Right cardiac atrium (tissue), 5 donors: ENCODE results near the gene EWSR1. TPM values are rescaled to one million over a fixed set of nuclear protein-coding genes. Genes with fewer than 3 reads are reported as not detected.

Experiments used
- ATAC-seq, 2 donors: fragments of 200-7000 bp; cut with Tn5 transposase; one replicate each; pipeline versions ENCODE4 v1.8.0 to v1.9.1; 2020; ENCODE audit warnings: moderate library complexity in 2 of 2, mild to moderate bottlenecking in 1 of 2
- DNase-seq, 3 donors: peaks; one replicate each; pipeline ENCODE4 v3.0.0-alpha.2; 2020
- H3K27ac ChIP-seq: one replicate; pipeline ENCODE4 v1.5.1; 2013; ENCODE audit warnings: mild to moderate bottlenecking, low read length, control low read depth, moderate library complexity
- H3K27me3 ChIP-seq: one replicate; pipeline ENCODE4 v1.6.1; 2013; ENCODE audit not compliant: control insufficient read depth, insufficient read depth
- H3K4me1 ChIP-seq: one replicate; pipeline ENCODE4 v1.6.1; 2013; ENCODE audit warnings: low read length; ENCODE audit not compliant: control insufficient read depth, insufficient read depth
- H3K4me3 ChIP-seq: one replicate; pipeline ENCODE4 v1.5.1; 2013; ENCODE audit warnings: low read length, control low read depth
- H3K9me3 ChIP-seq: one replicate; pipeline ENCODE4 v1.6.1; 2013; ENCODE audit warnings: low read length; ENCODE audit not compliant: control insufficient read depth
- WGBS: extraction: QIAGEN DNeasy Blood & Tissue Kit; methylation state at CpG from one replicate; pipeline ENCODE4 v1.1.7; 2013; 5-methylcytosine and 5-hydroxymethylcytosine counted together
- intact Hi-C, 4 donors: fragments of 100-400 bp; cut with DNase I; formaldehyde crosslinking; loops; one replicate each; pipeline versions ENCODE4 v1.11.0 to v1.14.0; 2022 to 2023
- polyA plus RNA-seq: library from polyadenylated mRNA; stranded (reverse); fragments of 200-250 nt; gene quantifications from one replicate; pipeline ENCODE4 v1.2.3, GENCODE V29; 2013
- total RNA-seq, 4 donors: library from RNA; stranded (reverse); fragmentation: NEBNext Ultra II Directional; extraction: Animal tissue kit (Norgen Biotek cat#: 25700); gene quantifications; one replicate each; pipeline ENCODE4 v1.2.1, GENCODE V29; 2021
- donor health status: healthy with polysubstance abuse.
- donor health status: DM: no; HTN: yes; CAD: no.
- donor health status: DM: no; HTN: no; CAD: no.
- donor health status: DM: no; HTN: yes; CAD: no; lungs with severe emphysema.
- donor health status: DM: yes; HTN: yes; CAD: no.

The EWSR1 gene
- total and polyA plus RNA-seq, 5 donors = 119 to 162 (median 142) TPM

GRCh38 chr22:29260601-29261315 is 7.3 kb upstream of the EWSR1 start:
- 80% methylated on average over 17 of the region's 17 CpGs for WGBS
- no peaks in the 10 kb centered on the region for H3K4me1 ChIP-seq
- intact Hi-C loops = no loop called here
- ATAC-seq (peak; percentile 11 to 22), DNase-seq (peak; percentile 47 to 73 (median 69))
- no peaks in the 10 kb centered on the region for H3K27me3 ChIP-seq
- H3K4me3 ChIP-seq = no peak overlapping the region
- H3K27ac ChIP-seq = no peak overlapping the region
- H3K9me3 ChIP-seq = no peaks in the 10 kb centered on the region

DNA sequence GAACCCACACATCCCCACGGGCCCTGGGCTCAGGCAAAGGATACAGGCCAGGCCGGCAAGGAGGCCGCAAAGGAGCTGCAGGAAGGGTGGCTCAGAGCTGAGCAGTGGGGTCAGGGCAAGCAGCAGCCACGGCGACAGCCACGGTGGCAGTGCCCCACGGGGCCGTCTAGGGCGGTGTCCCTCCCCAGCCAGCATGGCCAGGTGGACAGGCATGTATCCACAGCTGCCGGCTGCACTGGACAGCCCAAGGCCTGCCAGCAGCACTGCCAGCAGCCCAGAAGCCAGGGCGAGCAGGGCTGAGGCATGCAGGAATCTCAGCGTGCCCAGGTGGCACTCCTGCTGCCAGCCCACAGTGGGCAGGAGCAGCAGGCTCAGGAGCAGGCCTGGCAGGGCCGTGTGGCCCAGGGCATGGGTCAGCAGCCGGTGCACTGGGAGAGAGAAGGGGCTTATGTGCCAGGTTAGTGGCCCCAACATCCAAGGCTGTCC is 4.2 kb upstream of the EWSR1 start:
- no peak for ATAC-seq
- Histone ChIP-seq H3K27me3 (no peaks in the 10 kb centered on the region), H3K9me3 (no peaks in the 10 kb centered on the region), H3K27ac (no peak overlapping the region), H3K4me1 (peaks cover 8% of the 10 kb centered on the region), H3K4me3 (no peak overlapping the region)
- intact Hi-C loops = no loop called here
- peak in 1 of 3 donors; percentile 45 for DNase-seq
- WGBS = 84% methylated on average over 14 of the region's 14 CpGs

DNA sequence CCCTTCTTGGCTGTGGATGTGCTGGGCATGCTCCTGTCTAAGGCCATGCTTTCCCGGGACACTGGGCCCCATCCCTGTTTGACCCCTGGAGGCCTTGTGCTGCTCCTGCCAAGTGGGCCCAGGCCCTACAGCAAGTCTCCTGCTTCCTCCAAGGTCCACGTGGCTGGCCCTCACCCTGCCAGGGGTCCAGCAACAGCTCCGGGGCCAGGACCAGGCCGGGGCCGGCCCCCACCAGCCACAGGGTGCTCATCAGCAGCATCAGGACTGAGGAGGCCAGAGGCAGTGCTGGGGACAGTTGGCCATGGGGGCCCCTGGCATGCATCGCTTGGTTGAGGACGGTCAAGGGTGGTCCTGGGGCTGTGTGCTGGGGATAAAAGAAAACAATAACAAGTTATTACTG is 2.8 kb upstream of the EWSR1 start:
- peak in 1 of 3 donors; percentile 25 for DNase-seq
- H3K9me3 ChIP-seq = no peaks in the 10 kb centered on the region
- no peak overlapping the region for H3K4me3 ChIP-seq
- intact Hi-C loops = no loop called here
- peaks cover 8% of the 10 kb centered on the region for H3K4me1 ChIP-seq
- WGBS = 88% methylated on average over 7 of the region's 7 CpGs
- H3K27me3 ChIP-seq = no peaks in the 10 kb centered on the region
- H3K27ac ChIP-seq = no peak overlapping the region
- no peak for ATAC-seq

GRCh38 chr22:29265929-29266328 is 2.1 kb upstream of the EWSR1 start:
- ATAC-seq (no peak), DNase-seq (peak in 2 of 3 donors; percentile 37 to 53)
- Histone ChIP-seq H3K4me1 (peaks cover 8% of the 10 kb centered on the region), H3K4me3 (no peak overlapping the region), H3K27me3 (no peaks in the 10 kb centered on the region), H3K9me3 (no peaks in the 10 kb centered on the region), H3K27ac (no peak overlapping the region)
- intact Hi-C loops = no loop called here
- WGBS = 61% methylated on average over 4 of the region's 4 CpGs

DNA sequence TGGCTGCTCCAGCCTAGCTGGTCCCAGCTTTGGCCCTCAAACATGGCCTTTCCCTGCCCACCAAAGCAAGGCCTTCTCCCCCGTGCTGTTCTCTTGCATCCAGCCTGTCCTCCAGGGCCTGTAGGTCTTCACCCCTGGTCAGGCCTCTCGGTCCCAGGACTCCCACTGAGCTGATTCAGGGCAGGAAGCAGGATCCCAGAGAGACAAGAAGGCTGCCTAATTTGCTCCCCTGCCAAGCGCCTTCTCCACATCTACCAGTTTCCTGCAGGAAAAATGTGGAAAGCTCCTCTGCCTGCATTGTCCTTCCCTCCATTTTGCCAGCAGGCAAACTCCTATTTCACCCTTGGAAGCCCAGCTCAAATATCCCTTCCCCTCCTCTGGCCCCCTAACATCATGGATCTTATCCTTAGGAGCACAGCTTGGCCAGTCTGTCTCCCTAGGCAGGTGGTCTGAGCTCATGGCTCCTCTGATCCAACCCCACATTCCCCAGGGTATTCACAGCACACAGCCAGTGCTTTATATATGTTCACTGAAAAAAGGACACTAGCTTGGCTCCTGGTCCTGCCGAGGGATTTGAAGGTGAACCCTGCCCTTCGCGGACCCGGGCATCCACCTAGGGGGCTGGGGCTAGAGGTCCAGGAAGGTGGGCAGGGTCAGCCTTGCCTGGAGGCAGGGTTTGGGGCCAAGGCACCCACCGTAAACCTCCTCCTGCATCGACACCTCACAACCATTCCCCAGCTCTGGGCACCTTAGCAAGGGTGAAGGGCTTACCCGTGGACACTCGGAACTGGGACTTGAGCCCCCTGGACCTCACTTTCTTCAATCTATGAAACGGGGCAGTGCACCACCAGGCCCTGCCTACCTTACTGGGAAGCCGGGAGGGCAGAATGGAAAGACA is 1.3 kb upstream of the EWSR1 start:
- Histone ChIP-seq H3K27me3 (no peaks in the 10 kb centered on the region), H3K9me3 (no peaks in the 10 kb centered on the region), H3K4me3 (peak overlapping the region; percentile 98), H3K27ac (peak overlapping the region; percentile 97), H3K4me1 (peaks cover 9% of the 10 kb centered on the region)
- ATAC-seq (peak in 1 of 2 donors; percentile 7), DNase-seq (peak in 1 of 3 donors; percentile 36)
- 16% methylated on average over 13 of the region's 13 CpGs for WGBS
- intact Hi-C loops = no loop called here

- H3K27ac ChIP-seq = peak overlapping the region; percentile 97
- WGBS = under 1% methylated on average over 32 of the region's 32 CpGs
- intact Hi-C loops = no loop called here
- H3K27me3 ChIP-seq = no peaks in the 10 kb centered on the region
- DNase-seq = no peak
- peak overlapping the region; percentile 98 for H3K4me3 ChIP-seq
- H3K4me1 ChIP-seq = peaks cover 9% of the 10 kb centered on the region
- no peaks in the 10 kb centered on the region for H3K9me3 ChIP-seq
- no peak for ATAC-seq
Observed at GRCh38 chr22:29267462-29267857, 608 bp upstream of the EWSR1 start.

DNA sequence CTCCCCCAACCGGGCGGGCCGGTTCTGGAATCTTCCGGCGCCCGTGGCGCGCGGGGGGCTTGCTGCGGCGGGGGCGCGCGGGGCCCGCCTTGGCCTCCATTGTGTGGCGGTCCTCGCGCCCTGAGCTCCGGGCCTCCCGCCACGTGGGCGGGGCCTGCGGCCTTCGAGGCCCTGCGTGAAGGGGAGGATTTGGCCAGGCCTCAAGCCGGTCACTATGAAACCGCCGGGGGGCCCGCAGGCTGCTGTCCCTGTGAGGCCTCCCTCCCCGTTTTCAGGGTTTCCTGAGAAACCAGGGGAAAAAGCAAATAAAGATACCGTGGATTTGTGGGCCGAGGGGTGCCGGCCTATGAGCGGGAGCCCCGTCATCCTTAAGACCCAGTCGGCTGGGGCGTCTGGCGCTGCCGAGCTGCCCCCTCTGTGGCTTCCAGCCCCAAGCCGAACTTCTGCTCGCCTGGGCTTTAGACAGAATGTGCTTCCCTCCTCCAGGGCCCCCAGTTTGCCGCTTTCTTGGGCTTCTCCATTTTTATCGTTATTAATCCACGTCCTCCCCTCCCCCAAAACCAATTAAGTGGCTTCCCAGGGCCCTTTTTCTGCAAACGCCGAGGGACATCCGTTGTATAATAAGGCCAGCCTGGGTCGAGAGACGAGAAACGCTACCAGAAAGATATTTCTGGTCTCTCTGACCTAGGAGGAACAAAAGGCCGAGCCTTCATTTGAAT is 602 bp downstream of the EWSR1 start:
- DNase-seq (peak; percentile 84 to 93 (median 90)), ATAC-seq (peak; percentile 73 to 77)
- peak overlapping the region; percentile 92 for H3K27ac ChIP-seq
- WGBS = under 1% methylated on average over 51 of the region's 51 CpGs
- H3K4me1 ChIP-seq = peaks cover 9% of the 10 kb centered on the region
- no peaks in the 10 kb centered on the region for H3K9me3 ChIP-seq
- peak overlapping the region; percentile 98 for H3K4me3 ChIP-seq
- no peaks in the 10 kb centered on the region for H3K27me3 ChIP-seq
- intact Hi-C loops = no loop called here

- peaks cover 9% of the 10 kb centered on the region for H3K4me1 ChIP-seq
- no peaks in the 10 kb centered on the region for H3K27me3 ChIP-seq
- DNase-seq (no peak), ATAC-seq (no peak)
- H3K9me3 ChIP-seq = no peaks in the 10 kb centered on the region
- H3K27ac ChIP-seq = peak overlapping the region; percentile 92
- intact Hi-C loops = no loop called here
- peak overlapping the region; percentile 98 for H3K4me3 ChIP-seq
- 1% methylated on average over 14 of the region's 14 CpGs for WGBS
Observed at GRCh38 chr22:29269230-29269604, 1.1 kb downstream of the EWSR1 start.

GRCh38 chr22:29269731-29270474 is 1.8 kb downstream of the EWSR1 start:
- Histone ChIP-seq H3K27me3 (no peaks in the 10 kb centered on the region), H3K27ac (no peak overlapping the region), H3K4me3 (peak overlapping the region; percentile 98), H3K4me1 (peaks cover 9% of the 10 kb centered on the region), H3K9me3 (no peaks in the 10 kb centered on the region)
- intact Hi-C loops = loop anchor here in 1 of 4 donors (5.0 kb wide), 1 partner anchor 37 kb away; the partner anchor contains the start of gene GAS2L1
- 7% methylated on average over 13 of the region's 13 CpGs for WGBS
- DNase-seq (peak in 1 of 3 donors; percentile 41), ATAC-seq (no peak)
